Fibroblast of lung (primary cell): ENCODE measurements around the gene KIAA1217. TPM values are rescaled to one million over a fixed set of nuclear protein-coding genes. Genes with fewer than 3 reads are reported as not detected.

Source experiments
- DNase-seq, 2 donors: peaks; one replicate each; pipeline versions ENCODE4 v3.0.0 to v3.0.0-alpha.2; 2010; ENCODE audit warnings: low read depth in 2 of 2
- H2AFZ ChIP-seq: 2 replicates; pipeline ENCODE4 v1.5.1; 2012; ENCODE audit warnings: low read length, control low read depth, inconsistent platforms
- H3K27ac ChIP-seq: 2 replicates; pipeline ENCODE4 v1.5.1; 2011; ENCODE audit warnings: low read length, control low read depth; ENCODE audit not compliant: insufficient read depth
- H3K27me3 ChIP-seq: 2 replicates; pipeline ENCODE4 v1.5.1; 2011; ENCODE audit warnings: mild to moderate bottlenecking, low read length; ENCODE audit not compliant: control insufficient read depth, insufficient read depth
- H3K36me3 ChIP-seq: 2 replicates; pipeline ENCODE4 v1.5.1; 2011; ENCODE audit warnings: low read length; ENCODE audit not compliant: control insufficient read depth, insufficient read depth
- H3K4me1 ChIP-seq: 2 replicates; pipeline ENCODE4 v1.5.1; 2011; ENCODE audit warnings: low read length; ENCODE audit not compliant: control insufficient read depth, insufficient read depth; ENCODE audit errors: extremely low read depth
- H3K4me2 ChIP-seq: 2 replicates; pipeline ENCODE4 v1.5.1; 2011; ENCODE audit warnings: low read length, control low read depth; ENCODE audit not compliant: insufficient read depth; ENCODE audit errors: extremely low read depth
- H3K4me3 ChIP-seq, 4 experiments: fragments of 200-600 bp in 1 of 4; sonication (generic) in 1 of 4; replicated peaks in 1 of 4; 2 replicates each; pipeline ENCODE4 v1.5.1; 2011 to 2016; ENCODE audit warnings: low read length in 4 of 4, low read depth in 3 of 4, mild to moderate bottlenecking in 3 of 4, control low read depth in 2 of 4, inconsistent platforms in 1 of 4, mixed read lengths in 1 of 4; ENCODE audit not compliant: insufficient read depth in 1 of 4; ENCODE audit errors: control extremely low read depth in 1 of 4
- H3K79me2 ChIP-seq: 2 replicates; pipeline ENCODE4 v1.5.1; 2012; ENCODE audit warnings: mild to moderate bottlenecking, low read length, inconsistent platforms; ENCODE audit not compliant: control insufficient read depth, insufficient read depth
- H3K9ac ChIP-seq: 2 replicates; pipeline ENCODE4 v1.5.1; 2011; ENCODE audit warnings: mild to moderate bottlenecking, low read length, control low read depth; ENCODE audit not compliant: insufficient read depth
- H3K9me3 ChIP-seq: 2 replicates; pipeline ENCODE4 v1.5.1; 2012; ENCODE audit warnings: low read depth, low read length; ENCODE audit not compliant: control insufficient read depth, insufficient read depth
- H4K20me1 ChIP-seq: 2 replicates; pipeline ENCODE4 v1.5.1; 2011; ENCODE audit warnings: low read length; ENCODE audit not compliant: control insufficient read depth, insufficient read depth; ENCODE audit errors: extremely low read depth
- EZH2 ChIP-seq: IDR thresholded peaks from 2 replicates; pipeline ENCODE4 v1.5.1; 2012; ENCODE audit warnings: low read length, control low read depth, mild to moderate bottlenecking; ENCODE audit errors: missing control alignments
- polyA plus RNA-seq, 2 donors: library from polyadenylated mRNA; depleted of rRNA in 1 of 2; stranded (reverse) in 1 of 2; unstranded in 1 of 2; fragments of >200 nt; gene quantifications; 2 replicates each; pipeline ENCODE4 v1.2.1, GENCODE V29; 2011 to 2012; ENCODE audit warnings: missing spikeins in 1 of 2
- total RNA-seq: library from RNA; depleted of rRNA; stranded (reverse); fragments of >200 nt; gene quantifications from 2 replicates; pipeline ENCODE4 v1.2.1, GENCODE V29; 2014
- TF ChIP-seq, protein P1 (sequence below), 2 donors: IDR thresholded peaks in 1 of 2; conservative IDR thresholded peaks in 1 of 2; 1 replicate in 1 of 2; 2 replicates in 1 of 2; pipeline ENCODE4 v1.5.1; 2011 to 2012; ENCODE audit warnings: low read length in 2 of 2, control low read depth in 1 of 2, inconsistent platforms in 1 of 2, low read depth in 1 of 2, mild to moderate bottlenecking in 1 of 2

Gene KIAA1217
- total and polyA plus RNA-seq, 2 donors (not counting 1 experiment from before 2014, with no cell fraction given): 0.92 to 1.5 TPM

DNA sequence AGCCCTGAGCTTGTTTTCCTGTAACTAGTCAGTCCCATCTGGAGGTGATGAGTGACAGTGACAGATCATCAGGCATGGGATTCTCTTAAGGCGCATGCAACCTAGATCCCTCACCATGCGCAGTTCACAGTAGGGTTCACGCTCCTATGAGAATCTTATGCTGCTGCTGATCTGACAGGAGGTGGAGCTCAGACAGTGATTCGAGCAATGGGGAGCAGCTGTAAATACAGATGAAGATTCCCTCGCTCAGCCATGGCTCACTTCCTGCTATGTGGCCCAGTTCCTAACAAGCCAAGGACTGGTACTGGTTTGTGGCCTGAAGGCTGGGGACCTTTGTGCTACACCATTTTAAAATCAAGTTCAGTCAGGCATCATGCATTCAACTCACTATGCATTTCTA, 221.7 kb downstream of the KIAA1217 start:
- no peak for TF ChIP-seq EZH2
- TF ChIP-seq, protein P1, sequence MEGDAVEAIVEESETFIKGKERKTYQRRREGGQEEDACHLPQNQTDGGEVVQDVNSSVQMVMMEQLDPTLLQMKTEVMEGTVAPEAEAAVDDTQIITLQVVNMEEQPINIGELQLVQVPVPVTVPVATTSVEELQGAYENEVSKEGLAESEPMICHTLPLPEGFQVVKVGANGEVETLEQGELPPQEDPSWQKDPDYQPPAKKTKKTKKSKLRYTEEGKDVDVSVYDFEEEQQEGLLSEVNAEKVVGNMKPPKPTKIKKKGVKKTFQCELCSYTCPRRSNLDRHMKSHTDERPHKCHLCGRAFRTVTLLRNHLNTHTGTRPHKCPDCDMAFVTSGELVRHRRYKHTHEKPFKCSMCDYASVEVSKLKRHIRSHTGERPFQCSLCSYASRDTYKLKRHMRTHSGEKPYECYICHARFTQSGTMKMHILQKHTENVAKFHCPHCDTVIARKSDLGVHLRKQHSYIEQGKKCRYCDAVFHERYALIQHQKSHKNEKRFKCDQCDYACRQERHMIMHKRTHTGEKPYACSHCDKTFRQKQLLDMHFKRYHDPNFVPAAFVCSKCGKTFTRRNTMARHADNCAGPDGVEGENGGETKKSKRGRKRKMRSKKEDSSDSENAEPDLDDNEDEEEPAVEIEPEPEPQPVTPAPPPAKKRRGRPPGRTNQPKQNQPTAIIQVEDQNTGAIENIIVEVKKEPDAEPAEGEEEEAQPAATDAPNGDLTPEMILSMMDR (conservative IDR thresholded peaks at IDR 0.05 in 1 of 2, IDR thresholded peaks at IDR 0.05 in 1 of 2; ENCODE audit: low read depth in 1 of 2, low read length in 2 of 2): no peak
- no peaks in the 10 kb centered on the region for H3K79me2 ChIP-seq
- H2AFZ ChIP-seq: no peak overlapping the region
- no peaks in the 10 kb centered on the region for H3K36me3 ChIP-seq
- no peak overlapping the region for H3K4me2 ChIP-seq
- no peaks in the 10 kb centered on the region for H4K20me1 ChIP-seq
- DNase-seq: no peak
- H3K4me1 ChIP-seq: no peaks in the 10 kb centered on the region
- H3K27me3 ChIP-seq: no peaks in the 10 kb centered on the region
- H3K9me3 ChIP-seq: no peaks in the 10 kb centered on the region
- no peak overlapping the region for H3K4me3 ChIP-seq
- H3K27ac ChIP-seq: no peak overlapping the region
- no peak overlapping the region for H3K9ac ChIP-seq

DNA sequence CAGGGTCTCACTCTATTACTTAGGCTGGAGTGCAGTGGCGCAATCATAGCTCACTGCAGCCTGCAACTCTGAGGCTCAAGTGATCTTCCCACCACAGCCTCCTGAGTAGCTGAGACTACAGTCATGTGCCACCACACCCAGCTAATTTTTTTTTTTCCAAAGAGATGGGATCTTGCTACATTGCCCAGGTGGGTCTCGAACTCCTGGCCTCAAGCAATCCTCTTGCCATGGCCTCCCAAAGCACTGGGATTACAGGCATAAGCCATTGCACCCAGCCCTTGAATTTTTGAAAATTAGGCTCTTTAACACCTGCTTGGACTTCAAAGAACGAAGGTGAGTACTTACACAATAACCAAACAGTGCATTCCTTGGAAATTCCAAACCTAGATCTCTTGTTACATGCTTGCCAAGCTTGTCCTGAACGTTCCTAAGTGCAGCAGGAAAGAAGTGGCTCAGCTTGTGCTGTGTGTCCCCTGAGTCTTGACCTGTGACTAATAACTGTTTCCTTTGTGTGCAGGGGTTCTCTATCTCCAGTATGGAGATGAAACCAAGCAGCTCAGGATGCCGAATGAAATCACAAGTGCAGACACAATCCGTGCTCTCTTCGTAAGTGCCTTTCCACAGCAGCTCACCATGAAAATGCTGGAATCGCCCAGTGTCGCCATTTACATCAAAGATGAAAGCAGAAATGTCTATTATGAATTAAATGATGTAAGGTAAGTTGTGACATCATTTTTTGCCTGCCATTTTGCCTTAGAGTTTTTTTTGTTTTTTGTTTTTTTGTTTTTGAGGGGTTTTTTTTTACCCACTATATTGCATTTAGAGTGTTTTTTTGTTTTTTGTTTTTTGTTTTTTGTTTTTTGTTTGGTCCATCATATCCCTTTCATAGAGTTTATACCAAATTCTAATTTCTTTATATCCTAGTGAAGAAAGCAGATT, 223.8 kb downstream of the KIAA1217 start:
- Histone ChIP-seq H3K9me3 (no peaks in the 10 kb centered on the region), H3K4me1 (no peaks in the 10 kb centered on the region), H3K4me2 (no peak overlapping the region), H3K27me3 (no peaks in the 10 kb centered on the region), H2AFZ (no peak overlapping the region), H3K79me2 (no peaks in the 10 kb centered on the region), H4K20me1 (no peaks in the 10 kb centered on the region), H3K36me3 (no peaks in the 10 kb centered on the region), H3K4me3 (no peak overlapping the region), H3K9ac (no peak overlapping the region), H3K27ac (no peak overlapping the region)
- peak in 1 of 2 donors; percentile 43 for DNase-seq
- no peak for TF ChIP-seq EZH2
- TF ChIP-seq, protein P1 (conservative IDR thresholded peaks at IDR 0.05 in 1 of 2, IDR thresholded peaks at IDR 0.05 in 1 of 2; ENCODE audit: low read depth in 1 of 2, low read length in 2 of 2): no peak

DNA sequence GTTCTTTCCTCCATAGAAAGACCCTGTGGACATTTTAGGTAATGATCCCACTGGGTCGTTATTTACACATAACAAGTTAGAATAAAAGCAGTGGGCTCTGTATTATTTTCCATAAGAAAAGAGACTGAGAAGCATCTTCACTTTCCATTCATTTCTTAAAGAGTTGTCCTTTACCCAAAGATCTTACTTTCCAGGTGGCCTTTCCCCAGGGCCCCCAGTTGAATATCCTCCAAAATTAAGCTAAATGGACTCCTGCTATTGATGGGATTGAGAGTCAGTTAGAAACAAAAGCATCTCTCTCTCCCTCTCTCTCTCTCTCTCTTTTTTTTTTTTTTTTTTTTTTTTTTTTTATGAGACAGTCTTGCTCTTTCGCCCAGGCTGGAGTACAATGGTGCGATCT, 224.8 kb downstream of the KIAA1217 start:
- Histone ChIP-seq H3K36me3 (no peaks in the 10 kb centered on the region), H3K4me1 (no peaks in the 10 kb centered on the region), H3K9ac (no peak overlapping the region), H3K79me2 (no peaks in the 10 kb centered on the region), H4K20me1 (no peaks in the 10 kb centered on the region), H3K9me3 (no peaks in the 10 kb centered on the region), H3K27me3 (no peaks in the 10 kb centered on the region), H2AFZ (no peak overlapping the region), H3K27ac (no peak overlapping the region), H3K4me3 (no peak overlapping the region), H3K4me2 (no peak overlapping the region)
- TF ChIP-seq, protein P1 (conservative IDR thresholded peaks at IDR 0.05 in 1 of 2, IDR thresholded peaks at IDR 0.05 in 1 of 2; ENCODE audit: low read depth in 1 of 2, low read length in 2 of 2): no peak
- no peak for TF ChIP-seq EZH2
- DNase-seq: no peak
